KMS-11 (cell line): Measurements from ENCODE around the gene AGBL4.
A peak's percentile ranks its signal among the peaks of the same experiment; 100 is the strongest.

Experiments used
- H2AFZ ChIP-seq: fragments of 200-600 bp; sonication (generic); 2 replicates; pipeline ENCODE4 v1.6.1; 2016; ENCODE audit warnings: antibody characterized with exemption, mixed run types, low read depth
- H3K27ac ChIP-seq: fragments of 200-600 bp; sonication (generic); 2 replicates; pipeline ENCODE4 v1.6.1; 2016; ENCODE audit warnings: mild to moderate bottlenecking, mixed run types
- H3K27me3 ChIP-seq: fragments of 200-600 bp; sonication (generic); 2 replicates; pipeline ENCODE4 v1.6.1; 2017; ENCODE audit warnings: mild to moderate bottlenecking, low read depth, mixed run types, moderate library complexity; ENCODE audit not compliant: insufficient read depth
- H3K36me3 ChIP-seq: fragments of 200-600 bp; sonication (generic); 2 replicates; pipeline ENCODE4 v1.6.1; 2017; ENCODE audit warnings: mild to moderate bottlenecking, mixed run types; ENCODE audit not compliant: insufficient read depth
- H3K4me1 ChIP-seq: fragments of 200-600 bp; sonication (generic); 2 replicates; pipeline ENCODE4 v1.6.1; 2016; ENCODE audit warnings: mild to moderate bottlenecking, low read depth, mixed run types; ENCODE audit not compliant: poor library complexity, severe bottlenecking
- H3K4me2 ChIP-seq: fragments of 200-600 bp; sonication (generic); 2 replicates; pipeline ENCODE4 v1.7.0; 2016; ENCODE audit warnings: mild to moderate bottlenecking, mixed run types
- H3K4me3 ChIP-seq: fragments of 200-600 bp; sonication (generic); IDR thresholded peaks from 2 replicates; pipeline ENCODE4 v1.6.1; 2017; ENCODE audit warnings: low read depth, low read length, mixed read lengths; ENCODE audit not compliant: insufficient read depth
- H3K79me2 ChIP-seq: fragments of 200-600 bp; sonication (generic); 2 replicates; pipeline ENCODE4 v1.6.1; 2016; ENCODE audit warnings: low read depth, mixed run types; ENCODE audit not compliant: insufficient read depth
- H3K9ac ChIP-seq: fragments of 200-600 bp; sonication (generic); 2 replicates; pipeline ENCODE4 v1.6.1; 2016; ENCODE audit warnings: mild to moderate bottlenecking, mixed run types
- H4K20me1 ChIP-seq: fragments of 200-600 bp; sonication (generic); 2 replicates; pipeline ENCODE4 v1.6.1; 2016; ENCODE audit warnings: mild to moderate bottlenecking, mixed run types; ENCODE audit not compliant: insufficient read depth
- TF ChIP-seq, protein P1 (sequence below): fragments of 200-600 bp; sonication (generic); conservative IDR thresholded peaks from 2 replicates; pipeline ENCODE4 v1.6.1; 2017; ENCODE audit warnings: low read depth, mild to moderate bottlenecking, antibody characterized with exemption, low read length, moderate library complexity, mixed read lengths

The AGBL4 gene

DNA sequence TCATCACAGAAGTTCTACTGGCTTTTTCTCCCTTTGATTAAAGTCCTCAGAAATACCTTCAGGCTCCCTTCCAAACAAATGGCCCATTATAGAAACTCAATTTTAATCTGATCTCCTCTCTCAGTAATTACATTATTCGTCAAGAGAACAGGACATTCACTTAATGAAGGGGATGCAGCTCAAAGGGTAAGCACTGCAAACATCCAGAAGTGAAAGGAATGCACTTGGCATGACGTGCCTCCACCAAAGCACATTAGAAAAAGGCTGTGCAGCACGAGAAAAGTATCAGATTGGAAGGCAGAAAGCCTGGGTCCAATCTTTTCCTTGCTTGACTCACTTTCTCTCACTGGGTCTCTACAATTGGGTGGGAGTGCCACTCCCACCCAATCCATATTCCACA, 1024.4 kb downstream of the AGBL4 start:
- H3K79me2 ChIP-seq: no peaks in the 10 kb centered on the region
- H3K9ac ChIP-seq: no peak overlapping the region
- no peak overlapping the region for H3K4me3 ChIP-seq
- no peak overlapping the region for H2AFZ ChIP-seq
- no peak overlapping the region for H3K27ac ChIP-seq
- no peaks in the 10 kb centered on the region for H3K36me3 ChIP-seq
- H4K20me1 ChIP-seq: no peaks in the 10 kb centered on the region
- H3K4me1 ChIP-seq: no peaks in the 10 kb centered on the region
- no peak overlapping the region for H3K4me2 ChIP-seq
- TF ChIP-seq, protein P1, sequence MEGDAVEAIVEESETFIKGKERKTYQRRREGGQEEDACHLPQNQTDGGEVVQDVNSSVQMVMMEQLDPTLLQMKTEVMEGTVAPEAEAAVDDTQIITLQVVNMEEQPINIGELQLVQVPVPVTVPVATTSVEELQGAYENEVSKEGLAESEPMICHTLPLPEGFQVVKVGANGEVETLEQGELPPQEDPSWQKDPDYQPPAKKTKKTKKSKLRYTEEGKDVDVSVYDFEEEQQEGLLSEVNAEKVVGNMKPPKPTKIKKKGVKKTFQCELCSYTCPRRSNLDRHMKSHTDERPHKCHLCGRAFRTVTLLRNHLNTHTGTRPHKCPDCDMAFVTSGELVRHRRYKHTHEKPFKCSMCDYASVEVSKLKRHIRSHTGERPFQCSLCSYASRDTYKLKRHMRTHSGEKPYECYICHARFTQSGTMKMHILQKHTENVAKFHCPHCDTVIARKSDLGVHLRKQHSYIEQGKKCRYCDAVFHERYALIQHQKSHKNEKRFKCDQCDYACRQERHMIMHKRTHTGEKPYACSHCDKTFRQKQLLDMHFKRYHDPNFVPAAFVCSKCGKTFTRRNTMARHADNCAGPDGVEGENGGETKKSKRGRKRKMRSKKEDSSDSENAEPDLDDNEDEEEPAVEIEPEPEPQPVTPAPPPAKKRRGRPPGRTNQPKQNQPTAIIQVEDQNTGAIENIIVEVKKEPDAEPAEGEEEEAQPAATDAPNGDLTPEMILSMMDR: no peak
- H3K27me3 ChIP-seq: no peaks in the 10 kb centered on the region

DNA sequence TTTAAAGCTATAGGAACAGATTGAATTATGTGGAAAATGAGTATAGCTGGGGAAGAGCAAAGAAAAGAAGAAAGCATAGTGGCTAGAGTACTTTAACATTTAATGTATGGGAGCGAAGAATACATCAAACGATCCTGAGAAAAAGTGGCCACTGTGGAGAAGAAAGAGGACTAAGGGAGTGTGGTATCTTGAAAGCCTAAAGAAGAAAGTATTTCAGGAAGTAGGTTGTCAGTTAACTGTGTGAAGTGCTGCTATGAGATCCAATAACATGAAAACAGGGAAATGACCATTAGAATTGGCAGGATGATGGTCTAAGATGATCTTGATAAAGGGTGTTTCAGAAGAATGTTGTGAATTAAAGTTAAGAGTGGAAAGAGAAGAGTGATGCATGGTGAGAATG, 1027.4 kb downstream of the AGBL4 start:
- TF ChIP-seq, protein P1: no peak
- Histone ChIP-seq H3K27ac (no peak overlapping the region), H3K36me3 (no peaks in the 10 kb centered on the region), H4K20me1 (no peaks in the 10 kb centered on the region), H3K4me3 (no peak overlapping the region), H3K9ac (no peak overlapping the region), H3K79me2 (no peaks in the 10 kb centered on the region), H3K4me2 (no peak overlapping the region), H3K27me3 (no peaks in the 10 kb centered on the region), H3K4me1 (no peaks in the 10 kb centered on the region), H2AFZ (no peak overlapping the region)

DNA sequence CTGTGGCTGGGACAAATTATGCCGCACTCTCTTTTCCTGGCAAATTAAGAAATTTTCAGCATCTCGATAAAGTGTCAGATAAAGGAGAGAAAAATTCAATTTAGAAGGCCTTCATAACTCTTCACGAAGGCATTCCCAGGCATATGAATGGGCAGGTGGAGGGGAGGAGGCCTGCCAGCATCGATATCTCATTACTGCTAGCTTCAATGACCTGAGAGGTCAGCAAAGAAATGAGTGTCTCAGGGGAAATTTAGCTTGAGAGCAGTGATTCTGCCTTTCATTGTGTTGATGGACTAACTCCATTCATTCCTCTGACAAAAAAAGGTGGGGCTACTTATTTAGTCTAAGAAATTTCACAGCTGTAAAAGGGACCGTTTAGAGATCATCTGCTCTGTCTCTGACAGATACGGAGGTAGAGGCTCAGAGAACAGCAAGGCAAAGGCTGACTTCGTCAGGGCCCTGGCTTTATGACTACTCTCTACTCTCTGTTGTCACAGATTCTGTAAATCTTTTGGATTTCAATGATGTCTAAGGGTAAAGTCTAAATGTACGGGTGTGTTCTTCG, 1035.0 kb downstream of the AGBL4 start:
- Histone ChIP-seq H3K79me2 (no peaks in the 10 kb centered on the region), H3K4me3 (no peak overlapping the region), H3K9ac (no peak overlapping the region), H3K27me3 (no peaks in the 10 kb centered on the region), H2AFZ (no peak overlapping the region), H4K20me1 (no peaks in the 10 kb centered on the region), H3K27ac (no peak overlapping the region), H3K36me3 (no peaks in the 10 kb centered on the region), H3K4me1 (no peaks in the 10 kb centered on the region), H3K4me2 (no peak overlapping the region)
- TF ChIP-seq, protein P1: no peak

DNA sequence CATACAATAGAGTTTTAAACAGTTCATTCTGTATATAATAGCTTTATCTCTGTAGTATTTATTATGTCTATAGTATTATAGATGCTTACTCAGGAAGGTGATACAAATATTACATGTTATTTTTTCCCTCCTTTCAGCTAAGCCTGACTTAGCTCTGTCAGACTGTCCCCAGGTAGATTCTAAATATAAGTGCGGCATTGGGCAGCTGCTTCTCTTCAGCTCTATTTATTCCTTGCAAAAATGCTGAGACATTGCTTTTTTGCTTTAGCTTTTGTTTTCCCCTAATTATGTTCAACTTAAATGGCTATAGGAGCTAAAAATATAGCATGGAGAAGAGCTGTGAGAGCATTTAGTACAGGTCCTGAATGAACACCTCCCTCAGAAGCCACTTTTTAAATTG, 1043.8 kb downstream of the AGBL4 start:
- no peak overlapping the region for H3K9ac ChIP-seq
- no peaks in the 10 kb centered on the region for H3K79me2 ChIP-seq
- H4K20me1 ChIP-seq: no peaks in the 10 kb centered on the region
- H3K27me3 ChIP-seq: no peaks in the 10 kb centered on the region
- no peak overlapping the region for H3K4me3 ChIP-seq
- no peak overlapping the region for H2AFZ ChIP-seq
- no peaks in the 10 kb centered on the region for H3K36me3 ChIP-seq
- no peak overlapping the region for H3K27ac ChIP-seq
- TF ChIP-seq, protein P1: no peak
- peaks cover 40% of the 10 kb centered on the region for H3K4me1 ChIP-seq
- H3K4me2 ChIP-seq: peak overlapping the region; percentile 25; the same call in 1 of the 2 replicates
